IMR-90 (cell line): ENCODE data around the gene HEPHL1.
A peak's percentile ranks its signal among the peaks of the same experiment; 100 is the strongest.

Experiments used
- CEBPB ChIP-seq: IDR thresholded peaks from 2 replicates; pipeline ENCODE4 v1.6.1; 2012; ENCODE audit warnings: low read depth, low read length, improper control_type of control experiment
- FOS ChIP-seq: fragments of 150-350 bp; IDR thresholded peaks from 2 replicates; pipeline ENCODE4 v1.6.1; 2016; ENCODE audit warnings: low read depth, low read length
- MAFK ChIP-seq: IDR thresholded peaks from 2 replicates; pipeline ENCODE4 v1.6.1; 2012; ENCODE audit warnings: low read depth, low read length, improper control_type of control experiment
- MAZ ChIP-seq: IDR thresholded peaks from 2 replicates; pipeline ENCODE4 v1.6.1; 2012; ENCODE audit warnings: low read depth, mild to moderate bottlenecking, low read length, improper control_type of control experiment, moderate library complexity, borderline replicate concordance
- MXI1 ChIP-seq: IDR thresholded peaks from 2 replicates; pipeline ENCODE4 v1.6.1; 2012; ENCODE audit warnings: low read depth, mild to moderate bottlenecking, low read length, moderate library complexity, borderline replicate concordance
- POLR2A ChIP-seq: IDR thresholded peaks from 2 replicates; pipeline ENCODE4 v1.6.1; 2012; ENCODE audit warnings: mild to moderate bottlenecking, low read depth, low read length
- RAD21 ChIP-seq: IDR thresholded peaks from 2 replicates; pipeline ENCODE4 v1.6.1; 2012; ENCODE audit warnings: low read length, improper control_type of control experiment
- RFX5 ChIP-seq: IDR thresholded peaks from 2 replicates; pipeline ENCODE4 v1.8.0; 2012; ENCODE audit warnings: low read depth, mild to moderate bottlenecking, low read length, moderate library complexity
- SMC3 ChIP-seq: fragments of 150-350 bp; IDR thresholded peaks from 2 replicates; pipeline ENCODE4 v1.6.1; 2016; ENCODE audit warnings: low read depth, mild to moderate bottlenecking, antibody characterized with exemption, low read length, moderate library complexity
- TF ChIP-seq, protein P1 (sequence below): conservative IDR thresholded peaks from 2 replicates; pipeline ENCODE4 v1.5.1; 2012; ENCODE audit warnings: mild to moderate bottlenecking, low read depth, low read length, improper control_type of control experiment
- TF ChIP-seq, protein P2 (sequence below): fragments of 150-350 bp; IDR thresholded peaks from 2 replicates; pipeline ENCODE4 v1.6.1; 2017; ENCODE audit warnings: mild to moderate bottlenecking, antibody characterized with exemption, low read length, low read depth

DNA sequence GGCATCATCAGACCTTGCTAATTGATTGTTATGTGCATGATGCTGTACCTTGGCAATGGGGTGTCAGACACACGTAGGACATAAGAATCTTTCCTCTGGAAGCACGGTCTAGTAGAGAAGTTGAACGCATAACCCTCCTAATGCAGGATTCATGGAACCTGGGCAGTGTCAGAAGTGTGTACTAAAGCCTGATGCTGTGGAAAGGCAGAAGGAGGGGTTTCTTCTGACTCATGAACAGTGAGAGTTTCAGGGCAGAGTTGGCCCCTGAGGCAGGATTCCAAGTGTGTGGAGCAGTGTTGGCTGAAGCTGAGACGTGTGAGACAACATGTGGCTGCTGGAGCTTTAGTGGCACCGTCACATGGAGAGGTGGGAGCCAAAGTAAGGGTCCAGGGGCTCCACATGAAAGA, 111.0 kb downstream of the HEPHL1 start:
- TF ChIP-seq RAD21 (no peak), MAFK (no peak), SMC3 (no peak), MXI1 (peak; percentile 81; the same call in 1 of the 2 replicates), POLR2A (peak; percentile 64; the same call in 1 of the 2 replicates), RFX5 (no peak), CEBPB (no peak), MAZ (peak; percentile 30; the same call in 1 of the 2 replicates), FOS (peak; percentile 71)
- TF ChIP-seq, protein P1, sequence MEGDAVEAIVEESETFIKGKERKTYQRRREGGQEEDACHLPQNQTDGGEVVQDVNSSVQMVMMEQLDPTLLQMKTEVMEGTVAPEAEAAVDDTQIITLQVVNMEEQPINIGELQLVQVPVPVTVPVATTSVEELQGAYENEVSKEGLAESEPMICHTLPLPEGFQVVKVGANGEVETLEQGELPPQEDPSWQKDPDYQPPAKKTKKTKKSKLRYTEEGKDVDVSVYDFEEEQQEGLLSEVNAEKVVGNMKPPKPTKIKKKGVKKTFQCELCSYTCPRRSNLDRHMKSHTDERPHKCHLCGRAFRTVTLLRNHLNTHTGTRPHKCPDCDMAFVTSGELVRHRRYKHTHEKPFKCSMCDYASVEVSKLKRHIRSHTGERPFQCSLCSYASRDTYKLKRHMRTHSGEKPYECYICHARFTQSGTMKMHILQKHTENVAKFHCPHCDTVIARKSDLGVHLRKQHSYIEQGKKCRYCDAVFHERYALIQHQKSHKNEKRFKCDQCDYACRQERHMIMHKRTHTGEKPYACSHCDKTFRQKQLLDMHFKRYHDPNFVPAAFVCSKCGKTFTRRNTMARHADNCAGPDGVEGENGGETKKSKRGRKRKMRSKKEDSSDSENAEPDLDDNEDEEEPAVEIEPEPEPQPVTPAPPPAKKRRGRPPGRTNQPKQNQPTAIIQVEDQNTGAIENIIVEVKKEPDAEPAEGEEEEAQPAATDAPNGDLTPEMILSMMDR, result no peak
- TF ChIP-seq, protein P2, sequence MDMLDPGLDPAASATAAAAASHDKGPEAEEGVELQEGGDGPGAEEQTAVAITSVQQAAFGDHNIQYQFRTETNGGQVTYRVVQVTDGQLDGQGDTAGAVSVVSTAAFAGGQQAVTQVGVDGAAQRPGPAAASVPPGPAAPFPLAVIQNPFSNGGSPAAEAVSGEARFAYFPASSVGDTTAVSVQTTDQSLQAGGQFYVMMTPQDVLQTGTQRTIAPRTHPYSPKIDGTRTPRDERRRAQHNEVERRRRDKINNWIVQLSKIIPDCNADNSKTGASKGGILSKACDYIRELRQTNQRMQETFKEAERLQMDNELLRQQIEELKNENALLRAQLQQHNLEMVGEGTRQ, result peak; percentile 73
